ENCODE data around the gene GAB1.

Gene GAB1

DNA sequence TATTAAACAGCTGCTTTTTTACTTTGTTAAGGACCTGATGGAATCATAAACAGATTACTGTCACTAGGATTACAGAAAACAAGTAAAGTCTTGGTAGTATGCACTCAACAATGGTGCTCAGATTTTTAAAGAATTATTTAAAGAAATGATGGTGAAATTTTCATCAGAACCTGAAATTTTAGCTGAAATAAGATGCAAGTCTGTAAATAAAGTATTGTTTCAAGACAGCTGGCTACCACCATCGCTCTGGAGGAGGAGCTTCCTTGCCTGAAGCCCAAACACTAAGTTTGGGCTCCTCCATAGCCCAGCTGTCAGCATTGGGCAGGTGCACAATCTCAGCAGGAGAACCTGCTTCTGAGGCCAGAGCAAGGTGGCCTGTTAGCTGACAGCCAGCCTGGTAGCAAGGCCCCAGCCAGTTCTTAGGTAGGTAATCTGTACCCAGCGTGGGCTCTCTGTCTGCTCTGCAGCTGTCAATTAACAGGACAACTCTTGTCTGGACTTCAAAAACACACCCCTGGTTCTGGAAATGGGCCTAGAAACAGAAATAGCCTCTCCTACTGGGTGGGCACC lies 4.6 kb downstream of the GAB1 start:
- CTCF ChIA-PET, result interaction anchor here (2.1 to 6.9 kb wide), 3 partner anchors 11 to 34 kb away, joined by 5 to 40 read pairs (median 13); no protein-coding TSS in a partner anchor
- POLR2A ChIA-PET, result no interaction called here
- TF ChIP-seq, protein P1, sequence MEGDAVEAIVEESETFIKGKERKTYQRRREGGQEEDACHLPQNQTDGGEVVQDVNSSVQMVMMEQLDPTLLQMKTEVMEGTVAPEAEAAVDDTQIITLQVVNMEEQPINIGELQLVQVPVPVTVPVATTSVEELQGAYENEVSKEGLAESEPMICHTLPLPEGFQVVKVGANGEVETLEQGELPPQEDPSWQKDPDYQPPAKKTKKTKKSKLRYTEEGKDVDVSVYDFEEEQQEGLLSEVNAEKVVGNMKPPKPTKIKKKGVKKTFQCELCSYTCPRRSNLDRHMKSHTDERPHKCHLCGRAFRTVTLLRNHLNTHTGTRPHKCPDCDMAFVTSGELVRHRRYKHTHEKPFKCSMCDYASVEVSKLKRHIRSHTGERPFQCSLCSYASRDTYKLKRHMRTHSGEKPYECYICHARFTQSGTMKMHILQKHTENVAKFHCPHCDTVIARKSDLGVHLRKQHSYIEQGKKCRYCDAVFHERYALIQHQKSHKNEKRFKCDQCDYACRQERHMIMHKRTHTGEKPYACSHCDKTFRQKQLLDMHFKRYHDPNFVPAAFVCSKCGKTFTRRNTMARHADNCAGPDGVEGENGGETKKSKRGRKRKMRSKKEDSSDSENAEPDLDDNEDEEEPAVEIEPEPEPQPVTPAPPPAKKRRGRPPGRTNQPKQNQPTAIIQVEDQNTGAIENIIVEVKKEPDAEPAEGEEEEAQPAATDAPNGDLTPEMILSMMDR (IDR thresholded peaks at IDR 0.05; ENCODE audit: control extremely low read depth, extremely low read depth, low read depth, missing control alignments), result no peak
- no peak for DNase-seq (ENCODE audit: extremely low spot score)

DNA sequence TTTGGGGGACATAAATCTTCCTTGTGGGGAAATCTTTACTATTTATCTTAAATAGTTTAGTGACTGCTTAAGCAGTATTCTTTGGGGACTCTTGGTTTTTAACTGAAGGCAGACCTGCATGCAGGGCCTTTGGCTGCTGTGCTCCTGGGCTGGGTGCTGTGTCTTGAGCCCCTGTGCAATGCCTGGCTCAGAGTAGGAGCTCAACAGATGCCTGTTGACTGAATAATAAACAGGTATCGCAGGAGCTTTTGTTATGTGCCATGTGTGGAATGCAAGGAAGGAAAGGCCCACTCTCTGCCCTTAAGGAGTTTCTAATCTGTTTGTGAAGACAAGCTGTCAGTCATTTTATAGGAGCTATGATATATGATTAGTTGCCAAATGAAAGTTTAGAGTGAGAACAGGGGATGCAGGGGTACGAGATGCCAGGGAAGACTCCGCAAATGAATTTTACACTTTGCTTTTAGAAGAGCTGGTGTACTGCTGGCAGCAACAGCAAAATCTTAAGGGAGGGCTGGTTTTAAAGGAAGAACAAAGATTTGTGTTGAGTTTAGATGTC lies 6.7 kb downstream of the GAB1 start:
- POLR2A ChIA-PET, result no interaction called here
- CTCF ChIA-PET, result interaction anchor here (0.7 to 6.9 kb wide), 10 partner anchors 9 to 141 kb away, joined by 3 to 40 read pairs (median 4); no protein-coding TSS in a partner anchor
- no peak for DNase-seq (ENCODE audit: extremely low spot score)
- TF ChIP-seq, protein P1 (IDR thresholded peaks at IDR 0.05; ENCODE audit: control extremely low read depth, extremely low read depth, low read depth, missing control alignments), result no peak

DNA sequence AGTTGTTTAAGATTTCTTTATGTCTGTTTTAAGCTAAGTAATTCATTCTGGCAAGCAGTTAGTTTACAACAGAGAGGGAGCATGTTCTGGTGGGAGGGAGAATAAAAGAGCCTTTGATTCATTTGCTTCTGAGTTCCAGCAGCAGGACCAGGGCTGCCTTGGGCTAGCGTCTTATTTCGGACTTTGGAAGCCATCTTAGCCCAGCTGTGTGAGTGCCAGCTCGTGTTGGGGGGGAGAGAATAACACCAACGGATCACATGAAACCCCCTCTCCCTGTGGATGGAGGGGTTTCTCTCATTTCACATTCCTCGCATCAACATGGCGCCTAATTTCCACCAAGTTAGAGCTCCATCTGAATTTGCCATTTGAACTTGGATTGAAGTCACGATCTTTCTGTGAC lies 7.4 kb downstream of the GAB1 start:
- DNase-seq (ENCODE audit: extremely low spot score), result no peak
- TF ChIP-seq, protein P1 (IDR thresholded peaks at IDR 0.05; ENCODE audit: control extremely low read depth, extremely low read depth, low read depth, missing control alignments), result no peak
- CTCF ChIA-PET, result interaction anchor here (0.7 to 6.9 kb wide), 8 partner anchors 8 to 131 kb away, joined by 3 to 40 read pairs (median 6); no protein-coding TSS in a partner anchor
- POLR2A ChIA-PET, result no interaction called here

DNA sequence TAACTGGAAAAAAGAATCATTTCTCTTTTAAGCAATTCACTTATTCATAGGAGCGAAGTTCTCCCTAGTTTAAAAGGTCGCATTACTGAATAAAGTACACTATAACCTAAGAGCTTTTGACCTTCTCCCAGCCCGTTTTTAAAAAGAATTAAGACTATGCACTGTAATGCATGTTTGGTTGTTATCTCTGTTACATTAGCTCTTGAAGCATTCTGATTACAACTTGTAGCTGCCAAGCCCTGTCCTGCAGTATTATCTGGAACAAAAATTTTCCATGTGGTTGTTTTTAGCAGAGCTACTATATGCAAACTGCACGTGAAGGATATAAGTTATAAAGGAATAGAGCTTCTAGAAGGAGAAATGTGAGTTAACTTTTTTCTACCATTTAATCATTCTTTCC lies 8.1 kb downstream of the GAB1 start:
- POLR2A ChIA-PET, result no interaction called here

DNA sequence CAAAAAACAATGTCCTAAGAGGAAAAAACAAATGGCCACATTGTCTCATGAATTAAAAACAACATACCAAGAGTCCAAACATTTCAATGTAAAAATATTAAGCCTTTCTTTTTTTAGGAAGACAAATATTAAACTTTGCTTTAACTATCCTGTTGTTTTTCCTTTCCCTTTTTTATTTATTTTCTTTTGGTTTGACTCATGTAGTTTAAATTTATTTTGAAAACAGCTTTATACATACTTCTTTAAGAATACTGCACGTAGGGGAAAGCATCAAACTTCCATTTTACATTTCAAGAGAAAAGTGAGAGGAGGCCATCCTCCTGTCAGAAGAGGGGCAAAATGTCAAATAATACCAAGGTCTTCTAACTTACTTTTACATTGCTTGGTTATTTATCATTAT lies 8.7 kb downstream of the GAB1 start:
- DNase-seq (ENCODE audit: extremely low spot score), result no peak
- ChIA-PET POLR2A (no interaction called here), CTCF (interaction anchor here (0.9 to 2.8 kb wide), 4 partner anchors 9 to 30 kb away, joined by 3 to 11 read pairs (median 6); partner anchors contain the start of gene GAB1)
- TF ChIP-seq, protein P1 (IDR thresholded peaks at IDR 0.05; ENCODE audit: control extremely low read depth, extremely low read depth, low read depth, missing control alignments), result no peak

More for the DNA sequence above, 8.1 kb downstream of the GAB1 start:
- TF ChIP-seq, protein P1 (IDR thresholded peaks at IDR 0.05; ENCODE audit: control extremely low read depth, extremely low read depth, low read depth, missing control alignments), result no peak
- CTCF ChIA-PET, result interaction anchor here (0.9 to 6.9 kb wide), 5 partner anchors 8 to 31 kb away, joined by 3 to 40 read pairs (median 8); partner anchors contain the start of gene GAB1
- DNase-seq (ENCODE audit: extremely low spot score), result no peak

DNA sequence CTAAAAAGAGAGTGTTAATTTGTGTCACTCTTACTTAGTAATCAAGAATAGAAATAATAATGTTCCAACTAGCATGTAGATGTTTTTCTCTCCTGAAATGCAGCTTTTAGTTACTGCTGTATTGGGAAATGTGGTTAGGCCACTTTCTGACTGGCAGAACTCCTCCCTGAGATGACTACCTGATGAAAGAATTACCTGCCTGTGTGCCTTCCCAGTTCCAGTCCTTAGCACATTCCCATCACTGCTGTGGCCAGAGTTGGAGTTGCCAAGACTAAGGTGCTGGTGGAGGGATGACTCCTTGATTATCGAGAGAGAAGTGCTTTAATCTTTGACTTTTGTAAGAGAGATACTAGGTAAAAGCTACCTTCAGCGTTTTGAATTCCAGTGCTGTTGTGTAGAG lies 9.5 kb downstream of the GAB1 start:
- ChIA-PET CTCF (interaction anchor here (1.3 to 2.2 kb wide), 2 partner anchors 9 to 29 kb away, joined by 4 to 11 read pairs; partner anchors contain the start of gene GAB1), POLR2A (no interaction called here)
- DNase-seq (ENCODE audit: extremely low spot score), result no peak
- TF ChIP-seq, protein P1 (IDR thresholded peaks at IDR 0.05; ENCODE audit: control extremely low read depth, extremely low read depth, low read depth, missing control alignments), result no peak

Measured in GM10248 (cell line).